ENCODE measurements around the gene ANXA4.

GRCh38 chr2:69741229-69741574 is 732 bp upstream of the ANXA4 start:
- TF ChIP-seq RAD21 (conservative IDR thresholded peaks at IDR 0.05 in 1 of 2, IDR thresholded peaks at IDR 0.05 in 1 of 2) (peak in 1 of 2 experiments; percentile 13; a peak in 2 of 5 replicates), EP300 (IDR thresholded peaks at IDR 0.05) (no peak), POLR2AphosphoS2 (conservative IDR thresholded peaks at IDR 0.05; ENCODE audit: low read length) (no peak), SMC3 (IDR thresholded peaks at IDR 0.05) (no peak; the same call in 2 of the 3 replicates), USF2 (IDR thresholded peaks at IDR 0.05) (no peak)
- TF ChIP-seq, protein P1, sequence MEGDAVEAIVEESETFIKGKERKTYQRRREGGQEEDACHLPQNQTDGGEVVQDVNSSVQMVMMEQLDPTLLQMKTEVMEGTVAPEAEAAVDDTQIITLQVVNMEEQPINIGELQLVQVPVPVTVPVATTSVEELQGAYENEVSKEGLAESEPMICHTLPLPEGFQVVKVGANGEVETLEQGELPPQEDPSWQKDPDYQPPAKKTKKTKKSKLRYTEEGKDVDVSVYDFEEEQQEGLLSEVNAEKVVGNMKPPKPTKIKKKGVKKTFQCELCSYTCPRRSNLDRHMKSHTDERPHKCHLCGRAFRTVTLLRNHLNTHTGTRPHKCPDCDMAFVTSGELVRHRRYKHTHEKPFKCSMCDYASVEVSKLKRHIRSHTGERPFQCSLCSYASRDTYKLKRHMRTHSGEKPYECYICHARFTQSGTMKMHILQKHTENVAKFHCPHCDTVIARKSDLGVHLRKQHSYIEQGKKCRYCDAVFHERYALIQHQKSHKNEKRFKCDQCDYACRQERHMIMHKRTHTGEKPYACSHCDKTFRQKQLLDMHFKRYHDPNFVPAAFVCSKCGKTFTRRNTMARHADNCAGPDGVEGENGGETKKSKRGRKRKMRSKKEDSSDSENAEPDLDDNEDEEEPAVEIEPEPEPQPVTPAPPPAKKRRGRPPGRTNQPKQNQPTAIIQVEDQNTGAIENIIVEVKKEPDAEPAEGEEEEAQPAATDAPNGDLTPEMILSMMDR (IDR thresholded peaks at IDR 0.05): no peak

Measured in A549 (cell line).